DND-41 (cell line): ENCODE data around the gene NUMBL.
"Not testable (repeated sequence)": the region's sequence is repeated elsewhere in the genome, so short reads cannot be mapped to it uniquely, and the experiment has no call there.

Source experiments
- ATAC-seq: fragments of 200-7000 bp; cut with Tn5 transposase; 3 replicates; pipeline ENCODE4 v1.9.1; 2021; ENCODE audit warnings: low read depth; ENCODE audit not compliant: insufficient read depth
- DNase-seq: peaks from one replicate; pipeline ENCODE4 v3.0.0-alpha.2; 2020
- H2AFZ ChIP-seq: 2 replicates; pipeline ENCODE4 v1.6.0; 2012; ENCODE audit warnings: low read depth, low read length
- H3K27ac ChIP-seq: 2 replicates; pipeline ENCODE4 v1.5.1; 2012; ENCODE audit warnings: low read length, inconsistent platforms
- H3K27me3 ChIP-seq: fragments of 200-600 bp; sonication (generic); 2 replicates; pipeline ENCODE4 v1.6.0; 2012; ENCODE audit warnings: low read length, mild to moderate bottlenecking, inconsistent platforms; ENCODE audit not compliant: insufficient read depth, poor library complexity
- H3K36me3 ChIP-seq: 2 replicates; pipeline ENCODE4 v1.5.1; 2012; ENCODE audit warnings: low read length, inconsistent platforms; ENCODE audit not compliant: insufficient read depth
- H3K4me1 ChIP-seq: 2 replicates; pipeline ENCODE4 v1.5.1; 2012; ENCODE audit warnings: mild to moderate bottlenecking, low read length; ENCODE audit not compliant: insufficient read depth
- H3K4me2 ChIP-seq: 2 replicates; pipeline ENCODE4 v1.6.0; 2012; ENCODE audit warnings: mild to moderate bottlenecking, moderate library complexity, low read length, inconsistent platforms; ENCODE audit not compliant: insufficient read depth
- H3K4me3 ChIP-seq, 2 experiments: fragments of 200-600 bp in 1 of 2; shearing (Covaris generic) in 1 of 2; 2 replicates each; pipeline ENCODE4 v1.5.1; 2012 to 2016; ENCODE audit warnings: inconsistent platforms in 2 of 2, low read length in 2 of 2, mild to moderate bottlenecking in 2 of 2, low read depth in 1 of 2, moderate library complexity in 1 of 2
- H3K79me2 ChIP-seq: 2 replicates; pipeline ENCODE4 v1.6.0; 2012; ENCODE audit warnings: low read length, inconsistent platforms; ENCODE audit not compliant: insufficient read depth
- H3K9ac ChIP-seq: 2 replicates; pipeline ENCODE4 v1.6.0; 2012; ENCODE audit warnings: low read depth, mild to moderate bottlenecking, inconsistent platforms, low read length, moderate library complexity
- H3K9me3 ChIP-seq: 2 replicates; pipeline ENCODE4 v1.5.1; 2012; ENCODE audit warnings: low read length, moderate library complexity, mild to moderate bottlenecking, inconsistent platforms; ENCODE audit not compliant: insufficient read depth, severe bottlenecking
- H4K20me1 ChIP-seq: 2 replicates; pipeline ENCODE4 v1.6.0; 2012; ENCODE audit warnings: low read length; ENCODE audit not compliant: insufficient read depth
- CTCF ChIP-seq: IDR thresholded peaks from 2 replicates; pipeline ENCODE4 v1.5.1; 2012; ENCODE audit warnings: borderline replicate concordance, low read length, moderate library complexity, mild to moderate bottlenecking; ENCODE audit not compliant: poor library complexity, severe bottlenecking; ENCODE audit errors: extremely low read depth
- EZH2 ChIP-seq: IDR thresholded peaks from 3 replicates; pipeline ENCODE4 v1.6.1; 2012; ENCODE audit warnings: borderline replicate concordance, low read depth, mild to moderate bottlenecking, moderate library complexity, low read length, inconsistent platforms; ENCODE audit not compliant: severe bottlenecking

NUMBL gene

DNA sequence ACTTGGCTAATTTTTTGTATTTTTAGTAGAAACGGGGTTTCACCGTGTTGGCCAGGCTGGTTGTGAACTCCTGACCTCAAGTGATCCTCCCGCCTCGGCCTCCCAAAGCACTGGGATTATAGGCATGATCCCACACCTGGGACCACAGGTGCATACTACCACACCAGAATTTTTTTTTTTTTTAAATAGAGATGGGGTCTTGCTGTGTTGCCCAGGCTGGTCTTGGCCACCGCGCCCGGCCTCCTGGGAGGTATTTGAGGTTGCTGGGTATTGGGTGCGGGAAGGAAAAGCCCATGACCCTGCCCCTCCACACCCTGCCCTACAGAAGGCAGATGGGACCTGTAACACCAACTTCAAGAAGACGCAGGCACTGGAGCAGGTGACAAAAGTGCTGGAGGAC is 46.2 kb upstream of the NUMBL start:
- H4K20me1 ChIP-seq = no peaks in the 10 kb centered on the region
- H3K4me1 ChIP-seq = no peaks in the 10 kb centered on the region
- H3K79me2 ChIP-seq = no peaks in the 10 kb centered on the region
- H3K4me3 ChIP-seq = no peak overlapping the region
- H3K27ac ChIP-seq = no peak overlapping the region
- H3K27me3 ChIP-seq = no peaks in the 10 kb centered on the region
- ATAC-seq (no peak), DNase-seq (no peak)
- peaks cover 55% of the 10 kb centered on the region for H3K36me3 ChIP-seq
- TF ChIP-seq CTCF (no peak), EZH2 (no peak)
- H2AFZ ChIP-seq = no peak overlapping the region
- no peaks in the 10 kb centered on the region for H3K9me3 ChIP-seq
- no peak overlapping the region for H3K9ac ChIP-seq
- no peak overlapping the region for H3K4me2 ChIP-seq

DNA sequence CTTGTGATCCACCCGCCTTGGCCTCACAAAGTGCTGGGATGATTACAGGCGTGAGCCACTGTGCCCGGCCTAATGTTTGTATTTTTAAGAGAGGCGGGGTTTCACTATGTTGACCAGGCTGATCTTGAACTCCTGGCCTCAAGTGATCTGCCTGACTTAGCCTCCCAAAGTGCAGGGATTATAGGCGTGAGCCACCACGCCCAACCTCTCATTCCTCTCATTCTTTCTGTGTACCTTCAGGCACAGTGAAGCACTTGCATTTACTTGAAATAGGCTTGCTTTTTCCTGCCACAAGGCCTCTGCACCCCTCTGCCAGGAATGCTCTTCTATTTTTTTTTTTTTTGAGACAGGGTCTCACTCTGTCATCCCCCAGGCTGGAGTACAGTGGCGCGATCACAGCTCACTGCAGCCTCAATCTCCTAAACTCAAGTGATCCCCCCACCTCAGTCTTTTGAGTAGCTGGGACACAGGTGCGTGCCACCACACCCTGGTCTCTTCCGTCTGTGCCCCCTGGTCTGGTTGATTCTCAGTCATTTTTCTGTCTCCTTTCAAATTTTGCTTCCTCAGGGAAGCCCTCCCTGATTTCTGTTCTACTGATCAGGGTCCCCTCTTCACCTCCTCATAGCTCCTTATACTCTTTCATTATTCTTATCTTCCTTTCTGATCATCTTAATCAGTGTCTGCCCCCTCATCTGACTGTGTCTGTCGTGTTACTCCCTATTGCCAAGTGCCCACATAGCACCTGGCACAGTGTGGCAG is 44.7 kb upstream of the NUMBL start:
- ATAC-seq = no peak
- no peaks in the 10 kb centered on the region for H4K20me1 ChIP-seq
- H3K4me1 ChIP-seq = no peaks in the 10 kb centered on the region
- no peak overlapping the region for H3K4me3 ChIP-seq
- H3K27me3 ChIP-seq = no peaks in the 10 kb centered on the region
- no peaks in the 10 kb centered on the region for H3K9me3 ChIP-seq
- no peak overlapping the region for H3K27ac ChIP-seq
- no peak overlapping the region for H2AFZ ChIP-seq
- H3K79me2 ChIP-seq = no peaks in the 10 kb centered on the region
- no peak overlapping the region for H3K9ac ChIP-seq
- peaks cover 65% of the 10 kb centered on the region for H3K36me3 ChIP-seq
- H3K4me2 ChIP-seq = no peak overlapping the region
- DNase-seq = no peak
- TF ChIP-seq EZH2 (no peak), CTCF (no peak)

DNA sequence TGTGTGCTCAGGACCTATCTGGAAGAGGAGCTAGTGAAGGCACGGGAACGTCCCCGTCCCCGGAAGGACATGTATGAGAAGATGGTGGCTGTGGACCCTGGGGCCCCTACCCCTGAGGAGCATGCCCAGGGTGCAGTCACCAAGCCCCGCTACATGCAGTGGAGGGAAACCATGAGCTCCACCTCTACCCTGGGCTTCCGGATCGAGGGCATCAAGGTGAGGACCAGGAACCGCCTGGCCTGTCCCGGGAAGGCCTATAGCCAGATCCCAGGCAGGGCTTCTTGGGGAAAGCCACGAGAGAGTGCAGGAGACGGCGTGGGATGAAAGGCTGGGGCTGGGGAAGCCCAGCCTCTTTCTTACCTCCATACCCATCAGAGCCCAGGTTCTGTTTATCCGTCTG is 42.7 kb upstream of the NUMBL start:
- Histone ChIP-seq H4K20me1 (no peaks in the 10 kb centered on the region), H3K4me1 (no peaks in the 10 kb centered on the region), H3K36me3 (peaks cover 64% of the 10 kb centered on the region), H3K4me3 (no peak overlapping the region), H3K4me2 (no peak overlapping the region), H3K27me3 (no peaks in the 10 kb centered on the region), H2AFZ (no peak overlapping the region), H3K79me2 (no peaks in the 10 kb centered on the region), H3K9ac (no peak overlapping the region), H3K27ac (no peak overlapping the region), H3K9me3 (no peaks in the 10 kb centered on the region)
- DNase-seq (no peak), ATAC-seq (no peak)
- TF ChIP-seq CTCF (no peak), EZH2 (no peak)

GRCh38 chr19:40732304-40732703 is 41.9 kb upstream of the NUMBL start:
- H3K9me3 ChIP-seq, H2AFZ ChIP-seq, H3K4me3 ChIP-seq, H3K27me3 ChIP-seq, ATAC-seq, H3K4me2 ChIP-seq, H3K79me2 ChIP-seq, H3K4me1 ChIP-seq, DNase-seq, H3K27ac ChIP-seq, H4K20me1 ChIP-seq, H3K9ac ChIP-seq: not testable (repeated sequence)
- peaks cover 64% of the 10 kb centered on the region for H3K36me3 ChIP-seq

- H3K27me3 ChIP-seq, DNase-seq, ATAC-seq, H4K20me1 ChIP-seq, H3K79me2 ChIP-seq, H3K4me1 ChIP-seq, H3K9me3 ChIP-seq, H3K27ac ChIP-seq, H3K4me2 ChIP-seq, H3K4me3 ChIP-seq, H3K9ac ChIP-seq, H2AFZ ChIP-seq: not testable (repeated sequence)
- H3K36me3 ChIP-seq = peaks cover 64% of the 10 kb centered on the region
These were observed 39.6 kb upstream of the NUMBL start for GRCh38 chr19:40730065-40730464.
